Sigmoid colon (tissue), 7 donors: ENCODE results near the gene SSTR5. TPM values are rescaled to one million over a fixed set of nuclear protein-coding genes. Genes with fewer than 3 reads are reported as not detected.

Source experiments
- DNase-seq: peaks from one replicate; pipeline ENCODE4 v3.0.0-alpha.2; 2019
- H3K27ac ChIP-seq, 4 donors: fragments of 200-600 bp; sonication (generic); one replicate each; pipeline ENCODE4 v1.5.1; 2016 to 2019; ENCODE audit warnings: mild to moderate bottlenecking in 1 of 4
- H3K27me3 ChIP-seq, 3 donors: fragments of 200-600 bp; sonication (generic); one replicate each; pipeline ENCODE4 v1.5.1; 2019; ENCODE audit warnings: mild to moderate bottlenecking in 1 of 3
- H3K36me3 ChIP-seq, 4 donors: fragments of 200-600 bp; sonication (generic); one replicate each; pipeline ENCODE4 v1.5.1; 2016 to 2019
- H3K4me1 ChIP-seq, 4 donors: fragments of 200-600 bp; sonication (generic); one replicate each; pipeline ENCODE4 v1.5.1; 2017 to 2019
- H3K4me3 ChIP-seq, 4 donors: fragments of 200-600 bp; sonication (generic); one replicate each; pipeline ENCODE4 v1.5.1; 2017 to 2019; ENCODE audit warnings: mild to moderate bottlenecking in 2 of 4, moderate library complexity in 1 of 4
- H3K9me3 ChIP-seq, 4 donors: fragments of 200-600 bp in 3 of 4; sonication (generic) in 3 of 4; one replicate each; pipeline versions ENCODE4 v1.5.1 to v1.6.1; 2013 to 2019
- CTCF ChIP-seq, 4 experiments: fragments of 450-650 bp in 3 of 4; fragments of 200-600 bp in 1 of 4; IDR thresholded peaks; one replicate each; pipeline ENCODE4 v1.5.1; 2016 to 2019; ENCODE audit warnings: antibody characterized with exemption in 4 of 4, mild to moderate bottlenecking in 3 of 4, moderate library complexity in 2 of 4
- EP300 ChIP-seq, 4 donors: sonication (generic); formaldehyde crosslinking; IDR thresholded peaks; one replicate each; pipeline ENCODE4 v1.6.1; 2017; ENCODE audit warnings: antibody characterized with exemption in 4 of 4
- POLR2A ChIP-seq, 2 donors: fragments of 450-650 bp; IDR thresholded peaks; one replicate each; pipeline ENCODE4 v1.6.1; 2016; ENCODE audit warnings: antibody characterized with exemption in 2 of 2, mild to moderate bottlenecking in 2 of 2, moderate library complexity in 2 of 2
- POLR2AphosphoS5 ChIP-seq, 4 donors: sonication (generic); formaldehyde crosslinking; IDR thresholded peaks; one replicate each; pipeline ENCODE4 v1.6.1; 2017; ENCODE audit warnings: antibody characterized with exemption in 4 of 4
- WGBS, 2 donors: extraction: QIAGEN DNeasy Blood & Tissue Kit; methylation state at CpG; one replicate each; pipeline ENCODE4 v1.1.7; 2013; 5-methylcytosine and 5-hydroxymethylcytosine counted together
- intact Hi-C: fragments of 100-400 bp; cut with DNase I; formaldehyde crosslinking; loops from one replicate; pipeline ENCODE4 v1.15.1; 2023
- polyA plus RNA-seq, 3 donors: library from polyadenylated mRNA; stranded (reverse); fragments of 200-250 nt; gene quantifications; one replicate each; pipeline ENCODE4 v1.2.3, GENCODE V29; 2013
- total RNA-seq, 4 donors: library from RNA; depleted of rRNA; stranded (reverse); fragments of >200 nt; gene quantifications; one replicate each; pipeline ENCODE4 v1.1.0, GENCODE V29; 2016
- donor health status: healthy with polysubstance abuse.
- donor health status: Bipolar disorder and iron deficiency.
- donor health status: healthy.

The SSTR5 gene
- total and polyA plus RNA-seq, 7 donors, result 0.04 TPM; not detected in 6

DNA sequence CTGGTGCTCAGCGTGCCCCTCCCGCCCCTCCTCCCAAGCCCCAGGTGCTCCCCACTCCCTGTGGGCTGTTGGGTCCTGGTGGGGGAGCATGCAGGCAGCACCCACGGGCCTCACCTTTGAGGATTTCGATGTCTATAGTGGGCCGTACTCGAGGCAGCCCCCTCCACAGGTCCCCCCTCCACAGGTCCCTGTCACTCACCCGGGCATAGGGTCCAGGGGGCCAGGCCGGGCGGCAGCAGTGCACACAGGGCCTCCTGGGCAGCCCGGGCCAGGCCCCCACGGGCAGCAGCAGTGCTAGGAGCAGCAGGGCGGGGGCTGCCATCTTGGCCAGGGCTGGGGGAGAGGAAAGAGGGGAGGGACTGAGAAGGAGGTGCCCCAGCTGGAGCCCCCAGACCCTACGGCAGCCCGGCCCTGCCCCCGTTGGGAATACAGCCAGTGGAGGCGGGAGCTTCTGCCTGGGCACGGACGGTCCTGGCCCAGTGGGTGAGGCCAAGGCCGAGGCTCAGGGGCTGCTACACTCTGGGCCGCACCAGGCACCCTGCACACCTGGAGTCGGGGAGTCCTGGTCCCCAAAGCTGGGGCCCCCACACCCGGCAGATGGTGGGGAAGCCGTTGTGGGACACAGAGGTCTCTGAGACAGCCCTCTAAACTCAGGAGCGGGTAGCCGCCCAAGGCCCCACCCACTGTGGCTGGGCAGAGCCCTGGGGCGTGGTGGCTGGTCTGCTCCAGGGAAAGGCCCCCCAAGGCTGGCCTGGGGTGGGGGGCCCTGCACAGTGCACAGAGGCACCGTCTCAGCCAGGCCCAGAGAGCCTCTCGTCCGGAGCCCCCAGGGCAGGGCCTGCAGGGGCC lies 22.3 kb downstream of the SSTR5 start:
- H3K9me3 ChIP-seq, result no peaks in the 10 kb centered on the region
- no peaks in the 10 kb centered on the region for H3K36me3 ChIP-seq
- TF ChIP-seq POLR2A (IDR thresholded peaks at IDR 0.05) (no peak), CTCF (IDR thresholded peaks at IDR 0.05) (no peak), POLR2AphosphoS5 (IDR thresholded peaks at IDR 0.05) (no peak), EP300 (IDR thresholded peaks at IDR 0.05) (no peak)
- intact Hi-C loops, result no loop called here
- no peak overlapping the region for H3K27ac ChIP-seq
- H3K27me3 ChIP-seq, result peaks cover 18 to 61% (median 39%) of the 10 kb centered on the region in 3 donors
- no peak overlapping the region for H3K4me3 ChIP-seq
- WGBS, 2 donors, result 27 to 61% methylated on average over 29 of the region's 29 CpGs
- H3K4me1 ChIP-seq, result peaks cover 0 to 1% (median under 1%) of the 10 kb centered on the region in 4 donors
- no peak for DNase-seq

DNA sequence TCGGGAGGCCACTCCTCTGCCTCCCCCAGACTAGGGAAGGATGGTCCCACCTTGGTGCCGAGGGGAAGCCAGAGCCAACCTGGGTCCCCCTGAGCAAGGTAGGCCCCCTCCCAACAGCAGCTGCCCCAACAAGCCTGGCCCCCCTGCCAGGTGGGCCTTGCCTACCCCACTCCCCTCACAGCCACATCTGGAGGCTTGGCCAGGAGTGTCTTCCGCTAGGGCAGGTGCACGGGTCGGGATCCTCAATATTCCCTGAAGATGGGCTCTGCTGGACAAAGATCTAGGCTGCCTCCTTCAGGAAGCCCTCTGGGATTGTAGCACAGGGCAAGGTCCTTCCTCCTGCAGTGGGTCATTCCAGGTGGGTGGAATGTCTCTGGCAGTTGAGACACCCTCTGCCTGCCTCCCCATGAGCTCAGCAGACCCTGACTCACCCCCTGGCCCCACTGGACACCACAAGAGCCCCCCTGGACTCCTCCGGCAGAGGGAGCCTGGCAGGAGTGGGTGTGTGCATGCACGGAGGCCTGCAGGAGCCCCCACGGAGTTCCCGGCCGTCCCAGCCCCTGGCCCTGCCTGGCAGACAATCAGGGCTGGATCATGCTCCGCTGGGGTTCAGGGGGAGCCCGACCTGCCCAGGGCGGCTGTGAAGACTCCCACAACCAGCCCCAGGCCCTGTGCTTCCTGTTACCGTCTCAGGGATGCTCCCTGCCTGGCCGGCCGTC lies 23.1 kb downstream of the SSTR5 start:
- WGBS, 2 donors, result 38 to 61% methylated on average over 16 of the region's 16 CpGs
- H3K27me3 ChIP-seq, result peaks cover 14 to 61% (median 40%) of the 10 kb centered on the region in 3 donors

DNA sequence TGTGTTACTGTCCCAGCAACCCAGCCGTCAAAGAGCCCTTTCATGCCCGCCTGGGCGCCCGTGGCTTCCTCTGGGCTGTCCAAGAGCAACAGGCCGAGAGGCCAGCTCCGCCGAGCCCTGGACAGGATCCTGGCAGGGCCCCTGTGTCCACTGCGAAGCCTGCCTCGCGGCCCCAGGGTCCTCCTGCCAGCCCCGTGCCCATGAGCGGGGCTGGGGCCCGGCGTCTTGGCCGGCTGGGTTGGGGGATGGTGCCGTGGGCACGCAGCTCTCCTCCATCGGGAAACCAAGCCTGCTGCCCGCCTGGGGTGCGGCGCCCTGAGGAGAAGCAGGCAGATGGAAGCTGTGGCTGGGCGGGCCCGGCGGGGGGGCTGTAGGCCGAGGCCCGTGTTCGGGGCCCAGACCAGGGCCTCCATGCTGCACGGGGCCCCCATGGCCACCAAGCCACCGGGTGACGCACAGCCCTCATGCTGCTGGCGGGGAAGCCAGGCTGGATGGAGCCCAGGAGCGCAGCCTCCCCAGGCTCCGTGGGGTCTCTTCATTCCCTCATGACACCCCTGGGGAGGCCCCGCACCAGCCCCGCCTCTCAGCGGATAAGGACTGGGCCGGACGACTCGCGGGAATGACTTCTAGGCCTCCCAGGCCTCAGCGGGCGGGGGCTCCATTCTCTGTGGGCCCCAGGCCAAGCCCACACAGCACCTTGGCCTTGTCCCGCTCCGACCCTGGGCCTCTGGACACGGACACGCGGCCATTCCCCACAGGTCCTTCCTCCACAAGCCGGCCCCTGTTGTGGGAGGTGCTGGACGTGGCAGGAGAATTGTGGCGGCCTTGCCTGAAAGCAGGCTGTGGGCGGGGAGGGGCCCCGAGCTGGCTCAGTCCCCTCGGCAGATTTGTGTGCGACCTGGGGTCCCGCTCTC lies 23.9 kb downstream of the SSTR5 start, which contains the start of gene C1QTNF8:
Gene C1QTNF8 (minus strand): TSS at position 76 of the 914 bp plus-strand sequence. CDS start 1,322 bp downstream, outside the sequence.
- H3K27me3 ChIP-seq, result peaks cover 10 to 61% (median 42%) of the 10 kb centered on the region in 3 donors

More for the DNA sequence above, 23.1 kb downstream of the SSTR5 start:
- no peak overlapping the region for H3K4me3 ChIP-seq
- TF ChIP-seq CTCF (IDR thresholded peaks at IDR 0.05), result no peak
- no peak for TF ChIP-seq POLR2AphosphoS5 (IDR thresholded peaks at IDR 0.05)
- TF ChIP-seq EP300 (IDR thresholded peaks at IDR 0.05), result no peak
- no peak for TF ChIP-seq POLR2A (IDR thresholded peaks at IDR 0.05)
- no peak overlapping the region for H3K27ac ChIP-seq
- H3K36me3 ChIP-seq, result no peaks in the 10 kb centered on the region
- no peaks in the 10 kb centered on the region for H3K4me1 ChIP-seq
- H3K9me3 ChIP-seq, result no peaks in the 10 kb centered on the region
- intact Hi-C loops, result no loop called here
- DNase-seq, result no peak

More for the DNA sequence above, 23.9 kb downstream of the SSTR5 start, which contains the start of gene C1QTNF8:
- Histone ChIP-seq H3K9me3 (no peaks in the 10 kb centered on the region), H3K4me1 (no peaks in the 10 kb centered on the region), H3K4me3 (no peak within 1 kb of the TSS), H3K27ac (no peak within 1 kb of the TSS), H3K36me3 (no peaks in the 10 kb centered on the region)
- 47 to 70% methylated on average over 55 of the region's 55 CpGs for WGBS, 2 donors
- TF ChIP-seq POLR2A (IDR thresholded peaks at IDR 0.05) (no peak), EP300 (IDR thresholded peaks at IDR 0.05) (no peak), CTCF (IDR thresholded peaks at IDR 0.05) (no peak), POLR2AphosphoS5 (IDR thresholded peaks at IDR 0.05) (no peak)
- intact Hi-C loops, result no loop called here
- DNase-seq, result no peak
